Measurements from ENCODE around the gene CCT6A.
A peak's percentile ranks its signal among the peaks of the same experiment; 100 is the strongest.
"Not testable (repeated sequence)": the region's sequence is repeated elsewhere in the genome, so short reads cannot be mapped to it uniquely, and the experiment has no call there.

Gene CCT6A

DNA sequence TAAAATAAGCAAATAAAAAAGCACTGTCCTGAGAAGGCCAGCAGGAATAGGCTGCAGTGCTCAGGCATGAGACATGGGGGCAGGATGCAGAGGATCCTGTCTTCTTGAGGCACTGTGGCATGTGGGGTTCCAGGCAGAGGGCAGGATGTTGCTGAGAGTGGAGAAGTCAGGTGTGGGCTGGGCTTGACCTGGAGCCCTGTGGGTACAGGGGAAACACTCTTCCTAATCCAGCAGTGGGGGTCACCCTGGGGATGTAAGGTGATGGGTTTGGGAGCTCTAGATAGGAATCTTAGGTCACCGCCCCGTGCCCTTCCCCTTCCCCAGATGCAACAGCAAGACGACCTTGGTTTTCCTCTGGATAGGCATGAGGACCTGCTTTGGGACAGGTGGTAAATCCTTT, 26.1 kb downstream of the CCT6A start:
- H4K20me1 ChIP-seq (ENCODE audit: insufficient read depth, low read length) = no peaks in the 10 kb centered on the region
- H3K4me3 ChIP-seq (ENCODE audit: low read depth, low read length, poor library complexity, severe bottlenecking) = no peak overlapping the region
- no peaks in the 10 kb centered on the region for H3K9me3 ChIP-seq (ENCODE audit: low read length)
- no peak overlapping the region for H3K4me2 ChIP-seq (ENCODE audit: low read length)
- H3K27me3 ChIP-seq (ENCODE audit: insufficient read depth, low read length) = no peaks in the 10 kb centered on the region
- H3F3A ChIP-seq (ENCODE audit: insufficient read depth, low read length) = peaks cover 3% of the 10 kb centered on the region; the same call in 1 of the 2 replicates
- peaks cover 8% of the 10 kb centered on the region for H3K4me1 ChIP-seq (ENCODE audit: insufficient read depth, low read length, severe bottlenecking)
- H3K27ac ChIP-seq (ENCODE audit: low read depth, low read length, poor library complexity, severe bottlenecking) = no peak overlapping the region
- no peak overlapping the region for H3K9ac ChIP-seq (ENCODE audit: low read length)
- peaks cover 66% of the 10 kb centered on the region for H3K36me3 ChIP-seq (ENCODE audit: insufficient read depth, low read length)
- no peak overlapping the region for H2AFZ ChIP-seq (ENCODE audit: low read length)
- H3K79me2 ChIP-seq (ENCODE audit: insufficient read depth, low read length) = no peaks in the 10 kb centered on the region
- H3K9me2 ChIP-seq (ENCODE audit: low read depth, low read length) = no peaks in the 10 kb centered on the region
- TF ChIP-seq, protein P1, sequence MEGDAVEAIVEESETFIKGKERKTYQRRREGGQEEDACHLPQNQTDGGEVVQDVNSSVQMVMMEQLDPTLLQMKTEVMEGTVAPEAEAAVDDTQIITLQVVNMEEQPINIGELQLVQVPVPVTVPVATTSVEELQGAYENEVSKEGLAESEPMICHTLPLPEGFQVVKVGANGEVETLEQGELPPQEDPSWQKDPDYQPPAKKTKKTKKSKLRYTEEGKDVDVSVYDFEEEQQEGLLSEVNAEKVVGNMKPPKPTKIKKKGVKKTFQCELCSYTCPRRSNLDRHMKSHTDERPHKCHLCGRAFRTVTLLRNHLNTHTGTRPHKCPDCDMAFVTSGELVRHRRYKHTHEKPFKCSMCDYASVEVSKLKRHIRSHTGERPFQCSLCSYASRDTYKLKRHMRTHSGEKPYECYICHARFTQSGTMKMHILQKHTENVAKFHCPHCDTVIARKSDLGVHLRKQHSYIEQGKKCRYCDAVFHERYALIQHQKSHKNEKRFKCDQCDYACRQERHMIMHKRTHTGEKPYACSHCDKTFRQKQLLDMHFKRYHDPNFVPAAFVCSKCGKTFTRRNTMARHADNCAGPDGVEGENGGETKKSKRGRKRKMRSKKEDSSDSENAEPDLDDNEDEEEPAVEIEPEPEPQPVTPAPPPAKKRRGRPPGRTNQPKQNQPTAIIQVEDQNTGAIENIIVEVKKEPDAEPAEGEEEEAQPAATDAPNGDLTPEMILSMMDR (IDR thresholded peaks at IDR 0.05; ENCODE audit: low read length) = no peak
- no peak for TF ChIP-seq EZH2 (IDR thresholded peaks at IDR 0.05; ENCODE audit: borderline replicate concordance, low read length)

DNA sequence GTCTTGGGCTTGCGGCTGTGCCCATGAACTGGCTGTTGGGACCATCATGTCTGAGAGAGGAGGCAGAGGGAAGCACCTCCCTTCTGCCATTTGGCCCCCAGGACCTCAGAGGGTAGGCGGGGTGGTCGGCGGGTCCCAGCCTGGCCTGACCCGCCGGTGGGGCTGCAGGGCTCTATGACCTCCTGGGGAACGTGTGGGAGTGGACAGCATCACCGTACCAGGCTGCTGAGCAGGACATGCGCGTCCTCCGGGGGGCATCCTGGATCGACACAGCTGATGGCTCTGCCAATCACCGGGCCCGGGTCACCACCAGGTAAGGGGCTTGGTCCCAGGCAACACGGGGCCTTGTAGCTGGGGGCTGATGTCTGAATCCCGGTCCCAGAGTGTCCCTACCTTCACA, 26.6 kb downstream of the CCT6A start:
- TF ChIP-seq, protein P1 (IDR thresholded peaks at IDR 0.05; ENCODE audit: low read length) = no peak
- TF ChIP-seq EZH2 (IDR thresholded peaks at IDR 0.05; ENCODE audit: borderline replicate concordance, low read length) = no peak
- H3K9ac ChIP-seq (ENCODE audit: low read length) = no peak overlapping the region

DNA sequence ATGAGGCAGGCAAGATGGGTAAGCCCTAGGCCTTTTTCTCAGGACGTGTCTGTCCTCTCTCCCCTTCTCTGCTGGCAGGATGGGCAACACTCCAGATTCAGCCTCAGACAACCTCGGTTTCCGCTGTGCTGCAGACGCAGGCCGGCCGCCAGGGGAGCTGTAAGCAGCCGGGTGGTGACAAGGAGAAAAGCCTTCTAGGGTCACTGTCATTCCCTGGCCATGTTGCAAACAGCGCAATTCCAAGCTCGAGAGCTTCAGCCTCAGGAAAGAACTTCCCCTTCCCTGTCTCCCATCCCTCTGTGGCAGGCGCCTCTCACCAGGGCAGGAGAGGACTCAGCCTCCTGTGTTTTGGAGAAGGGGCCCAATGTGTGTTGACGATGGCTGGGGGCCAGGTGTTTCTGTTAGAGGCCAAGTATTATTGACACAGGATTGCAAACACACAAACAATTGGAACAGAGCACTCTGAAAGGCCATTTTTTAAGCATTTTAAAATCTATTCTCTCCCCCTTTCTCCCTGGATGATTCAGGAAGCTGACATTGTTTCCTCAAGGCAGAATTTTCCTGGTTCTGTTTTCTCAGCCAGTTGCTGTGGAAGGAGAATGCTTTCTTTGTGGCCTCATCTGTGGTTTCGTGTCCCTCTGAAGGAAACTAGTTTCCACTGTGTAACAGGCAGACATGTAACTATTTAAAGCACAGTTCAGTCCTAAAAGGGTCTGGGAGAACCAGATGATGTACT, 28.1 kb downstream of the CCT6A start:
- H3K27ac ChIP-seq (ENCODE audit: low read depth, low read length, poor library complexity, severe bottlenecking) = no peak overlapping the region
- no peaks in the 10 kb centered on the region for H3K79me2 ChIP-seq (ENCODE audit: insufficient read depth, low read length)
- no peaks in the 10 kb centered on the region for H3K9me3 ChIP-seq (ENCODE audit: low read length)
- no peaks in the 10 kb centered on the region for H3F3A ChIP-seq (ENCODE audit: insufficient read depth, low read length)
- no peaks in the 10 kb centered on the region for H3K9me2 ChIP-seq (ENCODE audit: low read depth, low read length)
- TF ChIP-seq EZH2 (IDR thresholded peaks at IDR 0.05; ENCODE audit: borderline replicate concordance, low read length) = no peak
- TF ChIP-seq, protein P1 (IDR thresholded peaks at IDR 0.05; ENCODE audit: low read length) = peak; percentile 53
- no peaks in the 10 kb centered on the region for H4K20me1 ChIP-seq (ENCODE audit: insufficient read depth, low read length)
- H3K4me3 ChIP-seq (ENCODE audit: low read depth, low read length, poor library complexity, severe bottlenecking) = no peak overlapping the region
- no peaks in the 10 kb centered on the region for H3K27me3 ChIP-seq (ENCODE audit: insufficient read depth, low read length)
- H3K4me2 ChIP-seq (ENCODE audit: low read length) = no peak overlapping the region
- H2AFZ ChIP-seq (ENCODE audit: low read length) = no peak overlapping the region
- peaks cover under 1% of the 10 kb centered on the region for H3K4me1 ChIP-seq (ENCODE audit: insufficient read depth, low read length, severe bottlenecking)
- no peak overlapping the region for H3K9ac ChIP-seq (ENCODE audit: low read length)
- H3K36me3 ChIP-seq (ENCODE audit: insufficient read depth, low read length) = peaks cover 58% of the 10 kb centered on the region

More for the DNA sequence above, 26.6 kb downstream of the CCT6A start:
- Histone ChIP-seq H3K9me3 (ENCODE audit: low read length) (no peaks in the 10 kb centered on the region), H3K27me3 (ENCODE audit: insufficient read depth, low read length) (no peaks in the 10 kb centered on the region), H3F3A (ENCODE audit: insufficient read depth, low read length) (no peaks in the 10 kb centered on the region), H2AFZ (ENCODE audit: low read length) (no peak overlapping the region), H3K4me1 (ENCODE audit: insufficient read depth, low read length, severe bottlenecking) (peaks cover 8% of the 10 kb centered on the region), H3K4me3 (ENCODE audit: low read depth, low read length, poor library complexity, severe bottlenecking) (no peak overlapping the region), H3K79me2 (ENCODE audit: insufficient read depth, low read length) (no peaks in the 10 kb centered on the region), H3K36me3 (ENCODE audit: insufficient read depth, low read length) (peaks cover 61% of the 10 kb centered on the region), H3K27ac (ENCODE audit: low read depth, low read length, poor library complexity, severe bottlenecking) (no peak overlapping the region), H3K4me2 (ENCODE audit: low read length) (no peak overlapping the region), H4K20me1 (ENCODE audit: insufficient read depth, low read length) (no peaks in the 10 kb centered on the region), H3K9me2 (ENCODE audit: low read depth, low read length) (no peaks in the 10 kb centered on the region)

DNA sequence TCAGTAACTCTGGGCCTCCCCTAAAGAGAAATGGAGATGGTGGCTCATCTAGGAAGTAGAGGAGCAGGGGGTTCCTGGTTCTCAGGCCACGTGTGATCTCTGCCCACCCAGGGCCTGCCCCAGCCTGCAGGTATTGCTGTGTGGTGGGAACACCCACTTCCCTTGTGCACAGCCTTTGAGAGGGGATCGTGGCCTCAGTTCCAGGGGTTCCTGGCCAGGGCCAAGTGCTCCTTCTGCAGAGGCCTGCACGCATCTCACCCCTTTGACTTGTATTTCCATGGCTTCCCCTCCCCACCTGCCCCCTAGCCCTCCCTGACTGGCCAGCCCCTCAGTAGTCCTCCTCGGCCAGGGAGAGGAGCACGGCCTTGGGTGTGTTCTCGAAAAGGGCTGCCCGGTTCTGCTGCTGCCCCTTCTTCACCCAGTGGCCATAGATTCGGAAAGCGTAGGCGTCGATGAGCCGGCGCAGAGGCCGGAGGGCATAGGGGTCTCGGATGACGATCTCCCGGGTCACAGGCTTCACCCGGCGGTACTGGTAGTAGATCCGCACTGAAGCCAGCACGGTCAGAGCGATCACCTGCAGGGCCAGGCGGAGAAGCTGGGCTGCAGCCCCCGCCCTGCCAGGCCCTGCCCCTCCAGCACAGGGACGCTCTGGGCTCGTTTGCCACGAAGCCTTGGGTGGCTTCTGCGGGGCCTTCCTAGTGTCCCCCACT, 29.3 kb downstream of the CCT6A start:
- H3K27ac ChIP-seq (ENCODE audit: low read depth, low read length, poor library complexity, severe bottlenecking); H4K20me1 ChIP-seq (ENCODE audit: insufficient read depth, low read length); H2AFZ ChIP-seq (ENCODE audit: low read length); H3K27me3 ChIP-seq (ENCODE audit: insufficient read depth, low read length); H3K4me1 ChIP-seq (ENCODE audit: insufficient read depth, low read length, severe bottlenecking); H3K79me2 ChIP-seq (ENCODE audit: insufficient read depth, low read length); H3K4me2 ChIP-seq (ENCODE audit: low read length); H3F3A ChIP-seq (ENCODE audit: insufficient read depth, low read length); H3K9ac ChIP-seq (ENCODE audit: low read length); H3K9me3 ChIP-seq (ENCODE audit: low read length); H3K4me3 ChIP-seq (ENCODE audit: low read depth, low read length, poor library complexity, severe bottlenecking); H3K9me2 ChIP-seq (ENCODE audit: low read depth, low read length): not testable (repeated sequence)
- H3K36me3 ChIP-seq (ENCODE audit: insufficient read depth, low read length) = peaks cover 52% of the 10 kb centered on the region
